ENCODE data around the gene MATCAP1. TPM values are rescaled to one million over a fixed set of nuclear protein-coding genes. Genes with fewer than 3 reads are reported as not detected.

Gene MATCAP1
- total and polyA plus RNA-seq, 2 donors (not counting 1 experiment from before 2014, with no cell fraction given): 16.6 to 28.4 TPM

DNA sequence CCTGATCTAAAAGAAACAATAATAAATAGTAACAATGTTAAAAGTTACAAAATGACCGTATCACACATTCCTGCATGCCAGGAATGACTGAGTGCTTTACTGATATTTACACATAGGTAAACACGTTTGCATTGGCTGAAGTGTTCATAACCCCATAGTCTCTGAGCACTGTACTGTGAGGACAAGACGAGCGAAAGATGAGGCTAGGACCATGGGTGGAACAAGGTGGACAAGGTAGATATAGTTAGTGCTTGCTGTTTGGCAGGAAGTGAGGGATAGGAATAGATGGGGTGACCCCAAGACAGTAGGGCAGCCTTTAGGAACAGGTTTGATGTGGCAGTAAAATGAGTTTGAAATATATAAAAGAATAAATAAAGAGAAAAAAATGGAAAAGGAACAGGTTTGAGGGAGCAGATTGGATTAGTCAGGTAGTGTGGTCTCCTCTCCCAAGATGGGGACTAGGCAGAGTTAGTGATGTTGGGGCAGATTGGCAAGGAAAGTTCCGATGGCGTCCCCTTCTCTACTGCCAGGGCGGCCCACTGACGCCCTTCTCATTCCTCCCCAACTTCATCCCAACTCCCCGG is 7.7 kb upstream of the MATCAP1 start:
- no peak overlapping the region for H2AFZ ChIP-seq (ENCODE audit: low read length)
- H3K4me2 ChIP-seq (ENCODE audit: extremely low read depth, insufficient read depth, low read length): peak overlapping the region; percentile 58
- H3K27me3 ChIP-seq (ENCODE audit: control insufficient read depth, insufficient read depth, low read length): no peaks in the 10 kb centered on the region
- no peak for DNase-seq (ENCODE audit: low read depth in 2 of 2)
- H3K36me3 ChIP-seq (ENCODE audit: control insufficient read depth, insufficient read depth, low read length): peaks cover 24% of the 10 kb centered on the region
- no peaks in the 10 kb centered on the region for H4K20me1 ChIP-seq (ENCODE audit: control insufficient read depth, extremely low read depth, insufficient read depth, low read length)
- H3K4me1 ChIP-seq (ENCODE audit: control insufficient read depth, extremely low read depth, insufficient read depth, low read length): peaks cover 22% of the 10 kb centered on the region
- peaks cover 27% of the 10 kb centered on the region for H3K79me2 ChIP-seq (ENCODE audit: control insufficient read depth, insufficient read depth, low read length)
- no peak overlapping the region for H3K9ac ChIP-seq (ENCODE audit: insufficient read depth, low read length)
- peak overlapping the region in 3 of 4 experiments; percentile 29 to 44 (median 40) for H3K4me3 ChIP-seq (replicated peaks in 1 of 4; ENCODE audit: control extremely low read depth in 1 of 4, insufficient read depth in 1 of 4, low read depth in 3 of 4, low read length in 4 of 4)
- H3K27ac ChIP-seq (ENCODE audit: insufficient read depth, low read length): no peak overlapping the region
- TF ChIP-seq EZH2 (IDR thresholded peaks at IDR 0.05; ENCODE audit: low read length, missing control alignments): no peak
- TF ChIP-seq, protein P1, sequence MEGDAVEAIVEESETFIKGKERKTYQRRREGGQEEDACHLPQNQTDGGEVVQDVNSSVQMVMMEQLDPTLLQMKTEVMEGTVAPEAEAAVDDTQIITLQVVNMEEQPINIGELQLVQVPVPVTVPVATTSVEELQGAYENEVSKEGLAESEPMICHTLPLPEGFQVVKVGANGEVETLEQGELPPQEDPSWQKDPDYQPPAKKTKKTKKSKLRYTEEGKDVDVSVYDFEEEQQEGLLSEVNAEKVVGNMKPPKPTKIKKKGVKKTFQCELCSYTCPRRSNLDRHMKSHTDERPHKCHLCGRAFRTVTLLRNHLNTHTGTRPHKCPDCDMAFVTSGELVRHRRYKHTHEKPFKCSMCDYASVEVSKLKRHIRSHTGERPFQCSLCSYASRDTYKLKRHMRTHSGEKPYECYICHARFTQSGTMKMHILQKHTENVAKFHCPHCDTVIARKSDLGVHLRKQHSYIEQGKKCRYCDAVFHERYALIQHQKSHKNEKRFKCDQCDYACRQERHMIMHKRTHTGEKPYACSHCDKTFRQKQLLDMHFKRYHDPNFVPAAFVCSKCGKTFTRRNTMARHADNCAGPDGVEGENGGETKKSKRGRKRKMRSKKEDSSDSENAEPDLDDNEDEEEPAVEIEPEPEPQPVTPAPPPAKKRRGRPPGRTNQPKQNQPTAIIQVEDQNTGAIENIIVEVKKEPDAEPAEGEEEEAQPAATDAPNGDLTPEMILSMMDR (conservative IDR thresholded peaks at IDR 0.05 in 1 of 2, IDR thresholded peaks at IDR 0.05 in 1 of 2; ENCODE audit: low read depth in 1 of 2, low read length in 2 of 2): no peak
- no peaks in the 10 kb centered on the region for H3K9me3 ChIP-seq (ENCODE audit: control insufficient read depth, insufficient read depth, low read depth, low read length)

GRCh38 chr16:67190448-67191399 is 7.0 kb upstream of the MATCAP1 start:
- H3K79me2 ChIP-seq (ENCODE audit: control insufficient read depth, insufficient read depth, low read length): peaks cover 27% of the 10 kb centered on the region
- H3K4me2 ChIP-seq (ENCODE audit: extremely low read depth, insufficient read depth, low read length): peak overlapping the region; percentile 23
- TF ChIP-seq, protein P1 (conservative IDR thresholded peaks at IDR 0.05 in 1 of 2, IDR thresholded peaks at IDR 0.05 in 1 of 2; ENCODE audit: low read depth in 1 of 2, low read length in 2 of 2): no peak
- no peak for TF ChIP-seq EZH2 (IDR thresholded peaks at IDR 0.05; ENCODE audit: low read length, missing control alignments)
- H3K9me3 ChIP-seq (ENCODE audit: control insufficient read depth, insufficient read depth, low read depth, low read length): no peaks in the 10 kb centered on the region
- H2AFZ ChIP-seq (ENCODE audit: low read length): no peak overlapping the region
- H4K20me1 ChIP-seq (ENCODE audit: control insufficient read depth, extremely low read depth, insufficient read depth, low read length): no peaks in the 10 kb centered on the region
- H3K27ac ChIP-seq (ENCODE audit: insufficient read depth, low read length): no peak overlapping the region
- DNase-seq (ENCODE audit: low read depth in 2 of 2): peak; percentile 32 to 63
- H3K9ac ChIP-seq (ENCODE audit: insufficient read depth, low read length): no peak overlapping the region
- H3K4me3 ChIP-seq (replicated peaks in 1 of 4; ENCODE audit: control extremely low read depth in 1 of 4, insufficient read depth in 1 of 4, low read depth in 3 of 4, low read length in 4 of 4): no peak overlapping the region
- H3K36me3 ChIP-seq (ENCODE audit: control insufficient read depth, insufficient read depth, low read length): peaks cover 16% of the 10 kb centered on the region
- H3K4me1 ChIP-seq (ENCODE audit: control insufficient read depth, extremely low read depth, insufficient read depth, low read length): peaks cover 25% of the 10 kb centered on the region
- no peaks in the 10 kb centered on the region for H3K27me3 ChIP-seq (ENCODE audit: control insufficient read depth, insufficient read depth, low read length)

DNA sequence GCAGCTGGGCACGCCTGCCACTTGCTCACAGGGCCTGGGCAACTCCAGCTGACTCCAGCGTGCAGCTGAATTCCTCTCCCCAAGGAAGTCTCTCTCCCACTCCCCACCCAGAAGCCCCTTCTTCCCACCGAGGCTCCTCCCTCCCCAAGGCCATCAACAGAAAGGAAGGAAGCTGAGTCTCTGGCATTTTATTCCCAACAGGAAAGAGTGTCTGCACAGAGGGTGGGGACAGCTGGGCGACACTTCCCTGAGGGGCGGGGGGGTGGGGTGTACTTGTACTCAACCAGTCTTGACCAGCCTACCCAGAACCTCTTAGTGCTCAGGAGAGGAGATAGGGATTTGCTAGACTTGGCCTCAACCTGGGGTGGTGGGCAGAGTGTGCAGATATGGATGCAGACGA is 6.3 kb upstream of the MATCAP1 start, which contains the start of gene EXOC3L1:
Gene EXOC3L1 (minus strand): TSS at position 96 of the 400 bp plus-strand sequence. CDS start 460 bp downstream, outside the sequence.
- Histone ChIP-seq H4K20me1 (ENCODE audit: control insufficient read depth, extremely low read depth, insufficient read depth, low read length) (no peaks in the 10 kb centered on the region), H3K9ac (ENCODE audit: insufficient read depth, low read length) (no peak within 1 kb of the TSS), H3K9me3 (ENCODE audit: control insufficient read depth, insufficient read depth, low read depth, low read length) (no peaks in the 10 kb centered on the region), H3K4me3 (replicated peaks in 1 of 4; ENCODE audit: control extremely low read depth in 1 of 4, insufficient read depth in 1 of 4, low read depth in 3 of 4, low read length in 4 of 4) (no peak within 1 kb of the TSS), H3K36me3 (ENCODE audit: control insufficient read depth, insufficient read depth, low read length) (peaks cover 12% of the 10 kb centered on the region), H3K79me2 (ENCODE audit: control insufficient read depth, insufficient read depth, low read length) (peaks cover 27% of the 10 kb centered on the region), H2AFZ (ENCODE audit: low read length) (no peak within 1 kb of the TSS), H3K4me1 (ENCODE audit: control insufficient read depth, extremely low read depth, insufficient read depth, low read length) (peaks cover 25% of the 10 kb centered on the region), H3K27ac (ENCODE audit: insufficient read depth, low read length) (no peak within 1 kb of the TSS), H3K4me2 (ENCODE audit: extremely low read depth, insufficient read depth, low read length) (peak within 1 kb of the TSS; percentile 23), H3K27me3 (ENCODE audit: control insufficient read depth, insufficient read depth, low read length) (no peaks in the 10 kb centered on the region)
- DNase-seq (ENCODE audit: low read depth in 2 of 2): no peak
- no peak for TF ChIP-seq EZH2 (IDR thresholded peaks at IDR 0.05; ENCODE audit: low read length, missing control alignments)
- TF ChIP-seq, protein P1 (conservative IDR thresholded peaks at IDR 0.05 in 1 of 2, IDR thresholded peaks at IDR 0.05 in 1 of 2; ENCODE audit: low read depth in 1 of 2, low read length in 2 of 2): no peak

Measured in fibroblast of lung (primary cell).